Measurements from ENCODE around the gene FAM120B.

Gene FAM120B

GRCh38 chr6:170287371-170287876, 19.1 kb upstream of the FAM120B start:
- DNase-seq = no peak

DNA sequence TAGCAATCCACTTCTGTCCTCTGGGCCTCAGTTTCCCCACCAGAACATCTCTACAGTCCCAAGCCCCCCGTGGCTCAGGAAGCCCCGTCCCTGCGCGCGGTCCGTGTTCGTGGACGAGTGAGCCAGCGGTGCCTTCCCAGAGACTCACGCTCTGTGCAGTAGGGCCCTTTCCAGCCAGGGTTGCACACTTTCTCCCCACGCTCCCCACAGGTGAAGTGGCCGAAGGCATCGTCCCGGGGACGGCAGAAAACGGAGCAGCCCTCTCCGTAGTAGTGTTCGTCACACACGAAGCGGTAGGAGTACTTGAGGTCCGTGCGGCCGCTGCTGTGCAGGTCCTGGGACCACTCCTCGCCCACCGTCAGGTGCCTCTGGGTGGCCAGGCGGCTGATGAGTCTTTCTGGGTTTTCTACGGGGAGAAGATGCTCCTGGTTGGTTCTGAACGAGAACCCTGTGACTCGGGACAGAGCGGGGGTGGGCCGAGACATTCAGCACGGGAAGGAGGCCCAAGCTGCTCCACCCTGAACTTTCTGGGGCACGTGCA, 18.4 kb upstream of the FAM120B start:
- DNase-seq = no peak

GRCh38 chr6:170288852-170289179, 17.7 kb upstream of the FAM120B start:
- no peak for DNase-seq

DNA sequence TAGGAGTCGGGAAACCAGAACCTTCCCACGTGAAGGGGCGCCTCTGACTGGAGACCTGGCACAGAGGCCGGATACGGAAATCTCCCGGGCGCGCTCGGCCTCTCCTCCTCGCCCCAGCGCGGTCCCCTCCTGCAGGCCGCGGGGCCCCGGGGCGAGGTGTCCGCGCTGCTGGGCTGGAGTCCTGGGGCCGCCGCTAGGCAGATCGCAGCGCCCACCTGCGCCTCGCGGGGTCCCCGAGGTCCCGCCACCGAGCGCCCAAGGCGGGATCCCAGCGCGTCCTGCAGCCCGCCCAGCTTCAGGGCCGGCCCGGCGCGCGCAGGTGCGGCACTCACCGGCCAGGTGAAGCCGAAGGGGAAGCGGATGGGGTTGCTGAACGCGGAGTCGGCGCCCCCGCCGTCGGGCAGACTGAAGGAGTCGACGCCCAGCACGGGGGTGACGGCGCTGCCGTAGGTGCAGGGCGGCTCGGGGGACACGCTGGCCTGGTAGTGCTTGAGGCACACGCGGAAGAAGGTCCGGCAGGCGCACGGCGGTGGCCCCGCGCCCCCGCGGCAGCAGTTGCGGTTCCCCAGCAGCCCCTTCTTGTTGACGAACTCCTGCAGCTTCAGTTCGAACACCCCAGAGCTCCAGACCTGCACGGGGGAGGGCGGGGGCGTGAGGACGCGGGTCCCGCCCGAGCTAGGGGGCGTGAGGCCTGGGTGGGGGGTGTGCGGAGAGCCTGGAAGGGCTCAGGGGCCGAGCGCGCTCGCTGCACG, 17.2 kb upstream of the FAM120B start:
- DNase-seq = no peak

- no peak for DNase-seq
Observed at GRCh38 chr6:170289951-170290295, 16.6 kb upstream of the FAM120B start.

DNA sequence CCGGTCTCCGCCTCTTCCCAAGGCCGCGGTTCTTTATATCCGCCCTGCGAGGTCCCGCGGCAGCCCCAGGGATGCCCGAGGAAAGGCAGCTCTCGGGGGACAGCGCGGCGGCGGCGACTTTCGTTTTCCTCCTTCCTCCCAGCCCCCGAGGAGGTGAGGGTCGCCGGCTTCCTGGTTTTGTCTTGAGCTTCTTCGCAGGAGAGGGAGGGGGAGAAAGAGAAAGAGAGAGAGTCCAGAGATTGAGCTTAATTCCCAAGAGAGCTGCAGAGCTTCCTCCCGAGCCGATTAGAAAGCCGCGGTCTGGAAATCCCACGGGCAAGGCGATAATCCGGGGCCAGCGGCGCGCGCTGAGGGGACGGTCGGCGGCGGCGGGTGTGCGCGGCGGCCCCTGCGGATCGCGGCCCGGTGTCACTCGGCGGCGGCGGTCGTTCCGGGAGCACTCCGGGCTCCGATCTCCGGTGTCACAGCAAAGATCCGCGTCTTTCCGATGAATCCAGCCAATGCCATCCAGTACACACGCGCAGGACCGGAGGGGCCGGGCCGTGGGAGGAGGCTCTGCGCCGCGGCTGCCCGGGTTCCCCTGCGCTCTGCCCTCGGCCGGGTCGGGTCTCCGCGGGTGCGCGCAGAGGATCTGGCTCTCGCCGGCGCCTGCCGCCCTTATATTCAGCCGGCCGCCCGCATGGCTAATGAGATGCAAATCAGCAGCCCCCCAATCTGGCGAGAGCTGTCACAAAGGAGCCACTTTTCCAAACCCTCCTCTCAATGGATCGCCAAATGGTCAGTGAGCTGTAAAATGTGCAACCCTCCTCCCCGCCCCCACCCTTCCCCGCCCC, 16.0 kb upstream of the FAM120B start, which contains the start of gene DLL1:
Gene DLL1, minus strand, starts transcription at position 783 of the 833 bp plus-strand sequence. CDS start 939 bp downstream, outside the sequence.
- no peak for DNase-seq

DNA sequence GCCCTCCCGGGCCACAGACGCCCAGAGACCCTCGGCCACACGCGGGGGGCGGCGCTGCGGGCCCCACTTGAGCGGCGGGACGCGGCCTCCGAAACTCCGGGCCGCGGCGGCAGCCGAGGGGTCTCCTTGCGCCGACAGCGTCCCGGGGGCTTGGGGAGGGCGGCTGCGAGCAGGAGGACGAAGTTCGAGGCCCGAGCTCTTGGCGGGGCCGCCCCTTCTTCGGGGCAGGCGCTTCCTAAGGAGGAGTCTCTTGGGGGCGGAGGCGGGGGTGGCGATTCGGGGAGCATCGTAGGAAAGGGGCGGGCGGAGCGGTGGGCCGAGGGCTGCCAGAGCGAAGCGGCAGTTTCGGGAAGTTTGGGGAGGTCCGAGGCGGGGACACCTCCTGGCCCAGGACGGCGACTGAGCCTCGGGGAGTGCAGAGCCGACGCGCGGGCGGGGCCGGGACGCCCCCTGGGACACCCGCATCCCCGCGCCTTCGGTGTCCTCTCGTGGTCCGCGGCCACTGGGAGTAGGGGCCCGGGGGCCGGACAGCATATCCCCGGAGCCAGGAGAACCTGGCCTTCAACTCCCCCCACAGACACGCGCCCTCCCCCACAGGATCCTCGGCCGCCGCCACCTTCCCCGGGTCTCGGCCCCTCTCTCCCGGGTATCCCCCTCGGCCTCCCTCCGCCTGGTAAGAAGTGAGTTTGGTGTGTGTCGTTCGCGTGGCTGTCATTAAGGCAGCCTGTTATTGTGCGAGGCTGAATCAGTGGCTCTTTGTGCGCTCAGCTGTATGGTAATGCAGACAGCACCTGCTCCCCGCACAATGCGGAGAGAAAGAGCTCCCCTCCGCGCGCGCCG, 15.1 kb upstream of the FAM120B start:
- no peak for DNase-seq

- no peak for DNase-seq
Observed at GRCh38 chr6:170292111-170292406, 14.5 kb upstream of the FAM120B start.

- no peak for DNase-seq
Observed at GRCh38 chr6:170292407-170293158, 14.0 kb upstream of the FAM120B start.

- DNase-seq = no peak
Observed at GRCh38 chr6:170293341-170294231, 13.0 kb upstream of the FAM120B start.

DNA sequence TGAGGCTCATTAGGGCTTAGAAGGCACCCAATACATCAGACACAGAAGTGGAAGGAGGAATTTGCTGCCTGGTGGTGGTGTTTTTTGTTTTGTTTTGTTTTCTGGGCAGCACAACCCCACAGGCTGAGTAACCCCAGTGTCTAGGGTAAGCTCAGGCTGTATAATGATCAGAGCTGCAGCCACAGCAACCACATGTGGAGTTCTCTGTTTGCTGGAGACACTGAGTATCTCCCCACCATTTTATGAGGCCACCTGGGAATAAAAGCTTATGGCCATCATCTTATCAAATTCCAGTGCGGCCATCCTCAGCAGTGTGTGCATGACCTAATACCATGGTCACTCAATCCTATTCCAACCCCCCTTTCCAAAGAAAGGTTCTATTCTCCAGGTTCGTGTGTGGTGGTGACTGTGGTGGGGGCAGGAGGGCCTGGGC, 12.2 kb upstream of the FAM120B start:
- no peak for DNase-seq

- no peak for DNase-seq
Observed at GRCh38 chr6:170294813-170295509, 11.6 kb upstream of the FAM120B start.

GRCh38 chr6:170295510-170296422, 10.8 kb upstream of the FAM120B start:
- DNase-seq = peak; percentile 53

GRCh38 chr6:170296423-170296745, 10.2 kb upstream of the FAM120B start:
- DNase-seq = no peak

DNA sequence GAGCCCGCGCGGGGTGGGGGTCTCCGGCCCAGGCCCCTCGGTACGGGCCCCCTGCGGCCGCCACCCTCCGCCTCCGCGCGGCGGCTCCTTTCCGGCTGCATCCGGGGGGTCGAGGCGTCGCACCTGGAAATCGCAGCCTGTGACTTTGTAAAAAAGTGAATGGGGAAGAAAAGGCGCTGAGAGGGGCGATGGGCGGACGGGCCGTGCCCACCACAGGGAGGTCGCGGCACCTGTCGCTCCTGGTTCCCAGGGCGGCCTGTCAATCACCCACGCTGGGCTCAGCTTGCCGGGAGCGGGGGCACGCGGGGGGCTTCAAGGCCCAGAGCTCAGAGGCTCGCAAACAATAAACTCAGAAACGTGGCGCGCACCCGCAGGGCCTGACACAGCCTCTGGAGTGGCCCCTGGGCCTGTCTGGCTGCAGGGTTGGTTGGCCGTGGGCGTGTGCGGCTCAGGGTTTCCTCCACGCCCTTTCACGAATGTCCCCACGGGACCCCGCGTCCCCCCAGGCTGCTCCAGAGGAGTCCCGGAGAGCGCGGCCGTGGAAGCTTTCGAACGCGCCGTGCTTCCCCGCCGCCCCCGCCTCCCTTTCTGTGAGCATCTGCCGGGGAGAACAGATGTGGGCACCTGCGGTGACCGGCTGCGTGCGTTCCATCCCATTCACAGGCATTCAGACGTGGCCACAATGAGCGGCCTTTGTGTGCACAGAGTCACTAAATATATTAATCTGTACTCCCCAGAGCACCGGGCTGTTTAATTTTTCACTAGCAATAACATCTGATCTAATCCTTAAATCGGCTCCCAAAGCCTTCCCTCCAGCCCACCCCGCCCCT, 9.6 kb upstream of the FAM120B start:
- DNase-seq = no peak

- DNase-seq = no peak
Observed at GRCh38 chr6:170297576-170298330, 8.8 kb upstream of the FAM120B start.

DNA sequence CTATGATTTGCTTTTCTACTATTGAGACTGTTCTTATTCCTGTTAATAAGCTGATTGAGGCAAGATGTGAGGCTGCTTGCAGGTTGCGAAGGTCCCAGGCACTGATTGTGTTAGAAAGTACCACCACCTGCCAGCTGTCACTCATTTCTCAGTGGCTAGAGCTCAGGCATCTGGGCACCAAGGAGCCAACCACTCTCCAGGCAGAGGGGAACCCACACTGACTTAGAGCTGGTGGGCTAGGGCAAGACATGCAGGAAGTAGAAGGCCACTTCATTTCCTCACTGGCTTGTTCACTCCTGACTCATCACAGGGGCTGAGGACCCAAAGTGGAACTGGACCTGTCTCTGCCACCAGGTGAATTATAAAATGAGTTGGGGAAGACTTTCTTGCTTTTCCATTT, 7.9 kb upstream of the FAM120B start:
- no peak for DNase-seq

DNA sequence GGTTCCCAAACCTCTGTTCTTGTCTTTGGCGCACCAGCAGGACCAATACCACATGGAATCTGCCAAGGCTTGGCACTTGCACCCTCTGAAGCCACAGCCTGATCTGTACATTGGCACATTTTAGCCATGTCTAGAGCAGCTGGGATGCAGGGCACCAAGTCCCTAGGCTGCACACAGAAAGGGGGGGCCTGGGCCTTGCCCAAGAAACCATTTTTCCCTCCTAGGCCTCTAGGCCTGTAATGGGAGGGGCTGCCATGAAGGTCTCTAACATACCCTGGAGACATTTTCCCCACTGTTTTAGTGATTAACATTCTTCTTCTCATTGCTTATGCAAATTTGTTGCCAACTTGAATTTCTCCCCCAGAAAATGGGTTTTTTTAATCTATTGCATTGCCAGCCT, 5.4 kb upstream of the FAM120B start:
- no peak for DNase-seq
